ENCODE data around the gene KRTAP25-1.

- TF ChIP-seq POLR2A (IDR thresholded peaks at IDR 0.05; ENCODE audit: low read depth, low read length) = no peak
- no peak for TF ChIP-seq TAF1 (IDR thresholded peaks at IDR 0.05; ENCODE audit: low read depth, low read length)
- TF ChIP-seq POU2F2 (IDR thresholded peaks at IDR 0.05; ENCODE audit: low read depth, low read length) = no peak
- TF ChIP-seq POLR2AphosphoS5 (IDR thresholded peaks at IDR 0.05; ENCODE audit: low read depth, low read length) = no peak
- no peak for TF ChIP-seq SPI1 (IDR thresholded peaks at IDR 0.05; ENCODE audit: low read depth, low read length)
Measured at GRCh38 chr21:30315701-30316100, 26.4 kb upstream of the KRTAP25-1 start.
